ENCODE measurements around the gene FFAR1. TPM values are rescaled to one million over a fixed set of nuclear protein-coding genes. Genes with fewer than 3 reads are reported as not detected.

Gene FFAR1
- total RNA-seq, 2 experiments from 2014 or later, result 0.10 TPM; not detected in 1

DNA sequence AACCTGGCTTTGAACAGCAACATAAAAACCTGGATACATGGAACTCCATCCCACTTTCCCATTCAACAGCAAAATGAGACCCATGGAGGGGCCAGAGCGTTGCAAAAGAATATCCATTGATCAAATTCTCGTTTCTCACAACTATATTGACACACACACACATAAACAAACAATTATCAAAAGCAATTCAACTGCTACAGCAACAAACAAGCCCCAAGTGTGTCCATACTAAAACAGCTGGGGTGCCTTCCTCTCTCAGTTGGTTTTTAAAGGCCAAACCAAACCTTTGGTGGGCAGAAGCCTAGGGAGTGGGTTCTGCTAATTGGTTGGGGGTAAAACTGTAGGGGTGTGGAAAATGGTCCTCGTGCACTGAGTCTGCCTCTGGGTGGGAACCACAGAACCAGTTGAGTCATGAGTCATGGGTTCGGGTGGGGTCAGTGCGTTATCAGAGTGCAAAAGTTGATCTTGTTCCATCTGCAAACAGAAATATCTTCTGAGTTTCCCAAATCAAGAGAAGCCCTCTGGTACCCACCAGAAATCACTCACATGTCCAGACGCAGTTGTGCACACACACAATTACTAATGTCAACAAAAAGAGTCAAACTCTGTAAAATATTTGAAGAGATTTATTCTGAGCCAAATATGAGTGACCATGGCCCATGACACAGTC is 41.6 kb downstream of the FFAR1 start:
- intact Hi-C loops (cut with micrococcal nuclease), result no loop called here
- Mint-ChIP-seq H3K27ac (no peak overlapping the region), H3K9me3 (peaks cover 4% of the 10 kb centered on the region), H3K4me3 (no peak overlapping the region), H3K36me3 (ENCODE audit: low read depth) (peaks cover 2% of the 10 kb centered on the region), H3K27me3 (ENCODE audit: low read depth) (peaks cover 3% of the 10 kb centered on the region), H3K4me1 (ENCODE audit: low read depth) (no peaks in the 10 kb centered on the region)
- CTCF ChIA-PET, result no interaction called here
- no peak for DNase-seq

- Mint-ChIP-seq H3K9me3 (no peaks in the 10 kb centered on the region), H3K4me3 (no peak overlapping the region), H3K27me3 (ENCODE audit: low read depth) (no peaks in the 10 kb centered on the region), H3K4me1 (ENCODE audit: low read depth) (no peaks in the 10 kb centered on the region), H3K27ac (no peak overlapping the region), H3K36me3 (ENCODE audit: low read depth) (no peaks in the 10 kb centered on the region)
- intact Hi-C loops (cut with micrococcal nuclease), result no loop called here
- CTCF ChIA-PET, result no interaction called here
- DNase-seq, result no peak
Measured at GRCh38 chr19:35392742-35393715, 45.3 kb downstream of the FFAR1 start.

DNA sequence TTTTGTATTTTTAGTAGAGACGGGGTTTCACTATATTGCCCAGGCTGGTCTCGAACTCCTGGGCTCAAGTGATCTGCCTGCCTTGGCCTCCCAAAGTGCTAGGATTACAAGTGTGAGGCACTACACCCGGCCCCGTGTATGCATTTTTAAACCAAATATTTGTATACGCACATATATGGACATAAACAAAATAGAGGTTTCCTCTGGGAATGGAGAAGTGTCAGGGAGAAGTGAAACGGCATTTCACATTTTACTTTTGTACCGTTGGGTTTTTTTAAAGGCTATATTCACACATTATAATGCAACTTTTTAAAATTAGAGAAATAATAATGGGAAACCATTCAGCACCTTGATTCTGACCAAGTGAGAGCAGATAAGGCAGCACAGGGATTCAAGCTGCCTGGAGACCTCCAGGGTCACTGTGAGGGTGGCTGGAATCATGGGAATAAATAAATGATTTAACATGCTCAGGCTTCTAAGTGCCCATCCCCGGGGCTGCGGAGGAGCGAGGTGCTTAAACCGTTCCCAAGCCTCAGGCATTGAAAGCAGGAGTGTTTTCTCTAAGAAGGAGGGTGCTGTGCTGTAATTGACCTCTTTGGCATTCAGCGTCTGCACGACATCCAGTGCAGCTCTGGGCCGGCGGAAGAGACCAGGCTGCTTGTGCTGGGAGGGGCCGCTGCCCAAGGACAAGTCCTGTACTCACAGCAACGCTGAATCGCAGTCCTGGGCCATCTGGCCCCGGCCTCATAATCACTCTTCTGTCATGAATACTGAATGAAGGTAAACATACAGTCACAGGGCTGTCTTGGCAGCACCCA is 47.9 kb downstream of the FFAR1 start:
- Mint-ChIP-seq H3K9me3 (no peaks in the 10 kb centered on the region), H3K27me3 (ENCODE audit: low read depth) (no peaks in the 10 kb centered on the region), H3K27ac (no peak overlapping the region), H3K36me3 (ENCODE audit: low read depth) (no peaks in the 10 kb centered on the region), H3K4me3 (no peak overlapping the region), H3K4me1 (ENCODE audit: low read depth) (no peaks in the 10 kb centered on the region)
- CTCF ChIA-PET, result no interaction called here
- intact Hi-C loops (cut with micrococcal nuclease), result no loop called here
- no peak for DNase-seq

DNA sequence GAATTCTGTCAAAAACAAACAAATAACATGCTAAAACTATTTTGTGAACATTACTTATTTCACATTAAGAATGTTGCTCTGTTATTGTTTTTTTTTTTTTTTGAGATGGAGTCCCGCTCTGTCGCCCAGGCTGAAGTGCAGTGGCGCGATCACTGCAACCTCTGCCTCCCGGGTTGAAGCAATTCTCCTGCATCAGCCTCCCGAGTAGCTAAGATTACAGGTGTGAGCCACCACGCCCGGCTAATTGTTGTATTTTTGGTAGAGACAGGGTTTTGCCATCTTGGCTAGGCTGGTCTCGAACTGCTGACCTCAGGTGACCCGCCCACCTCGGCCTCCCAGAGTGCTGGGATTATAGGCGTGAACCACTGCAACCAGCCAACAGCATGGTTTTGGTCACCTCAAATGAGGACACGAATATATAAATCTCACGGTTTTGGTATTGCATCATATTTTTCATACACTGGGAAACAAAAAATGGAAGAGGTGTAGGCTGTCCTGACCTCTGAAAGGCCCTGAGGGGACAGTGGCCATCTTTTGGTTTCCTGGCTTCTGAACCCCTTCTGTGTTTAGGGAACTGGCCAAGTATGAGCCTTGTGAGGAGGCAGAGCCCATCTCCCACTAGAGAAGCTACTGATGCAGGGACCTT is 48.7 kb downstream of the FFAR1 start:
- Mint-ChIP-seq H3K27ac (no peak overlapping the region), H3K4me1 (ENCODE audit: low read depth) (no peaks in the 10 kb centered on the region), H3K9me3 (no peaks in the 10 kb centered on the region), H3K27me3 (ENCODE audit: low read depth) (no peaks in the 10 kb centered on the region), H3K4me3 (no peak overlapping the region), H3K36me3 (ENCODE audit: low read depth) (no peaks in the 10 kb centered on the region)
- intact Hi-C loops (cut with micrococcal nuclease), result no loop called here
- DNase-seq, result no peak
- CTCF ChIA-PET, result interaction anchor here (0.6 kb wide), 1 partner anchor 990 kb away, joined by 3 read pairs; no protein-coding TSS in a partner anchor

GRCh38 chr19:35397064-35397463 is 49.4 kb downstream of the FFAR1 start:
- H3K9me3 Mint-ChIP-seq, result no peaks in the 10 kb centered on the region
- no peak overlapping the region for H3K4me3 Mint-ChIP-seq
- no peaks in the 10 kb centered on the region for H3K27me3 Mint-ChIP-seq (ENCODE audit: low read depth)
- H3K36me3 Mint-ChIP-seq (ENCODE audit: low read depth), result no peaks in the 10 kb centered on the region
- DNase-seq, result no peak
- intact Hi-C loops (cut with micrococcal nuclease), result no loop called here
- no peaks in the 10 kb centered on the region for H3K4me1 Mint-ChIP-seq (ENCODE audit: low read depth)
- CTCF ChIA-PET, result interaction anchor here (0.6 kb wide), 1 partner anchor 991 kb away, joined by 3 read pairs; no protein-coding TSS in a partner anchor
- H3K27ac Mint-ChIP-seq, result no peak overlapping the region

Small RNA genes within 50 kb of the gene (microRNA-seq; reads per million reads assigned to microRNA genes)
- gene MIR5196 (ENCODE audit: borderline microRNAs expressed, borderline replicate concordance), result not detected

Other genes with a start within 250 kb of the FFAR1 start
- gene FXYD3, start 232.1 kb upstream of the FFAR1 start, total RNA-seq, result not detected
- gene LGI4, start 212.8 kb upstream of the FFAR1 start, total RNA-seq, result 1 to 10 TPM; 1.1 to 1.7 TPM
- 1 to 10 TPM; 3.3 to 3.4 TPM for gene FXYD1, start 209.1 kb upstream of the FFAR1 start, total RNA-seq
- gene FXYD7, start 204.6 kb upstream of the FFAR1 start, total RNA-seq, result 1 to 10 TPM in 1 of 2 experiments, under 1 TPM in 1; 0.54 to 1.2 TPM
- gene FXYD5, start 193.2 kb upstream of the FFAR1 start, total RNA-seq, result 100 to 1,000 TPM; 289 to 294 TPM
- not detected for gene FAM187B, start 119.2 kb upstream of the FFAR1 start, total RNA-seq
- 10 to 100 TPM in 1 of 2 experiments, 1 to 10 TPM in 1; 8.2 to 11.2 TPM for gene LSR, start 98.9 kb upstream of the FFAR1 start, total RNA-seq
- 100 to 1,000 TPM; 136 to 144 TPM for gene USF2, start 78.9 kb upstream of the FFAR1 start, total RNA-seq
- under 1 TPM; 0.19 to 0.86 TPM for gene HAMP, start 65.4 kb upstream of the FFAR1 start, total RNA-seq
- under 1 TPM; 0.19 to 0.77 TPM for gene MAG, start 55.7 kb upstream of the FFAR1 start, total RNA-seq
- gene CD22, start 18.7 kb upstream of the FFAR1 start, total RNA-seq, result 1 to 10 TPM; 2.0 to 2.6 TPM
- 1 to 10 TPM; 4.9 to 5.3 TPM for gene FFAR3, start 10.6 kb downstream of the FFAR1 start, total RNA-seq
- gene GPR42, start 23.2 kb downstream of the FFAR1 start, total RNA-seq, result under 1 TPM; 0.17 to 0.30 TPM
- gene FFAR2, start 100.4 kb downstream of the FFAR1 start, total RNA-seq, result not detected
- not detected for gene KRTDAP, start 142.6 kb downstream of the FFAR1 start, total RNA-seq
- gene DMKN, start 165.7 kb downstream of the FFAR1 start, total RNA-seq, result 1 to 10 TPM in 1 of 2 experiments, under 1 TPM in 1; 0.86 to 1.7 TPM
- gene SBSN, start 180.4 kb downstream of the FFAR1 start, total RNA-seq, result not detected
- gene GAPDHS, start 185.6 kb downstream of the FFAR1 start, total RNA-seq, result not detected
- 10 to 100 TPM; 63.1 to 63.4 TPM for gene TMEM147, start 197.7 kb downstream of the FFAR1 start, total RNA-seq
- gene ATP4A, start 215.8 kb downstream of the FFAR1 start, total RNA-seq, result not detected
- not detected for gene PMIS2, start 238.3 kb downstream of the FFAR1 start, total RNA-seq

All from activated naive CD4-positive, alpha-beta T cell treated with anti-CD3 and anti-CD28 coated beads for 36 hours (primary cell).